HS-27A (cell line): ENCODE measurements around the gene RNPS1.
A peak's percentile ranks its signal among the peaks of the same experiment; 100 is the strongest.

Experiments
- DNase-seq: peaks from one replicate; pipeline ENCODE4 v3.0.0-alpha.2; 2012; ENCODE audit warnings: low read depth, missing footprints

Gene RNPS1

GRCh38 chr16:2267913-2268666 is at the start of gene RNPS1:
RNPS1 (minus strand) TSS chr16:2268126; CDS start chr16:2264643, 3,483 bp downstream.
- DNase-seq = peak; percentile 93

DNA sequence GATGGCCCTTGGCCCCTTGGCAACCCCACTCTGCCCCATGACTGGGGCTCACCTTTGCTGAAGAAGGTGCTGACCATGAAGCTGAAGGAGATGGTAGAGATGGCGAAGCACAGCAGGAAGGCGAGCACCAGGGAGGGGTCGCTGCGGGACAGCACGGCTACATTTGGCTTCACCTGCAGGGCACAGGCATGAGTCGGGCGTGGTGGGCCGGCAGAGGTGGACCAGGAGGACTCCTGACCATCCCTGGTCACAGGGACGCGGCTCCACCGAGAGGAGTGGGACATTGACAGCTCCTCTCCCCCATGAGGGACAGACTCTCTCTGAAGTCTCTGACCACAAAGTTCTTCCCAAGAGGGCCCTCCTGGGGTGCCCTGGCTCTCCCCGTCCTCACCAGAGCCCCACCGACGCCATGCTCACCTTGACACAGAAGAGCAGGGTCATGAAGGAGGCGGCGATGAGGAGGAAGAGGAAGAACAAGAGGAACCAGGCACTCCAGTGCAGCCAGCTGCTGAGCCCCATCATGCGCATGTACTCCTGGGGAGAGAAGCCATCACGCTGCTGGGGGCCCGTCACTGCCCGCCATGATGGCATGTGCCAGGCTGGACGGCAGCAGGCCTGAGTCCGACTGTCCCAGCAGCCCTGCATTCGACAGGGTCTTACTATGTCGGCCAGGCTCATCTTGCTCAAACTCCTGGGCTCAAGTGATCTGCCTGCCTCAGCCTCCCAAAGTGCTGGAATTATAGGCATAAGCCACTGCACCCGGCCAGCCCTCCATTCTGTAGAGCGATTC is 49.5 kb upstream of the RNPS1 start:
- no peak for DNase-seq

DNA sequence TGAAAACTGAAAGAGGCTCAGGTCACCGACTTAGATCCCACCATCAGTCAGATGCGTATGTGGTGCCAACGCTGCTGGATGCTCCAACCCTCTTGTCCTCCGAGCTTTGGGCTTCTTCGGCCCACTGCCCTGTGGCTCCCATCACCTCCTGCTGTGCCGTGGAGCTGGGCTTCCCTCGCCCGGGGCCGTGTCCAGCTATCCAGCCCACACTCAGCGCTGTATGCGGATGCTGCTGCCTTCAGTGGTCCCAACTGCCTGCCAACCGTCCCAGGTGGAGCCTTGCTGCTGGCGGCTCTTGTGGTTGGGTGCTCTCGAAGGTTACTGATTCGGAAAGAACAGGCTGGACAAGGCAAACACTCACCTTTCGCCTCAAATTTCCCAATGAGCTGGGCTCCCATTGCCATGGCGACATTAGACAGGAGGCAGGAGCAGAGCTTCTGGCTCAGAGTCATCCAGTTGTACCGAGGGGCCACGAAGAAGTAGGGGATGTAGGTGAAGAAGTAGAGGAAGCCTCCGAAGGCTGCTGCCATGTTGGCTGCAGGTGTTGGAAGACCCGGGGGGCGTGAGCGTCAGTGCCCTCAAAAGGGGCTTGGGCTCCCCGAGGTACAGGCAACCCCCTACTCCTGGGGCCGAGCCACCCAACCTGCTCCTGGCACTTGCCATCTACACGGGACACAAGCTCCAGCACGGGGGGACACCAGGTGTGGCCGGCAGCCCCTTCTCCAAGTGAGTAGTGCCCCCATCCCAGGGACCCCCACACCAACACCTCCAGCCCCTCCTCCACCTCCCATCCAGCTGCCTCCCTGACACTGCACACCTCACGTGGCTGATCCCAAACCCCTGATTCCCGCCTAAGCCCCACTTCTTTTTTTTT is 40.4 kb upstream of the RNPS1 start:
- no peak for DNase-seq

DNA sequence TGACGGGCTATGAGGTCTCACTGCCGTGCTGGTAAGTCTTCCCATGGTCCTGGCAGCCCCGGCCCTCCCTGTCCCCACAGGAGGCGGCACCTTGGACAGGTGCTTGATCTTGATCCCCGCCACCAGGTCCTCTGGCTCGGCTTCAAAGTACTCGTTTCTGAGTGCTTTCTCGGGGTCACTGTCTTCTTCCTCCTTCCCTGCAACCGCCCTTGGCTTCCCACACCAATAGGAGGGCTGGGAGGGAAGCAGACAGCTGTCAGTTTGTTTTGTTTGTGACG is 31.9 kb upstream of the RNPS1 start:
- no peak for DNase-seq

- DNase-seq = no peak
These were observed 31.4 kb upstream of the RNPS1 start for GRCh38 chr16:2299121-2299914.

- DNase-seq = no peak
These were observed 30.7 kb upstream of the RNPS1 start for GRCh38 chr16:2298621-2299020.

- DNase-seq = no peak
These were observed 29.6 kb upstream of the RNPS1 start for GRCh38 chr16:2297506-2297860.

DNA sequence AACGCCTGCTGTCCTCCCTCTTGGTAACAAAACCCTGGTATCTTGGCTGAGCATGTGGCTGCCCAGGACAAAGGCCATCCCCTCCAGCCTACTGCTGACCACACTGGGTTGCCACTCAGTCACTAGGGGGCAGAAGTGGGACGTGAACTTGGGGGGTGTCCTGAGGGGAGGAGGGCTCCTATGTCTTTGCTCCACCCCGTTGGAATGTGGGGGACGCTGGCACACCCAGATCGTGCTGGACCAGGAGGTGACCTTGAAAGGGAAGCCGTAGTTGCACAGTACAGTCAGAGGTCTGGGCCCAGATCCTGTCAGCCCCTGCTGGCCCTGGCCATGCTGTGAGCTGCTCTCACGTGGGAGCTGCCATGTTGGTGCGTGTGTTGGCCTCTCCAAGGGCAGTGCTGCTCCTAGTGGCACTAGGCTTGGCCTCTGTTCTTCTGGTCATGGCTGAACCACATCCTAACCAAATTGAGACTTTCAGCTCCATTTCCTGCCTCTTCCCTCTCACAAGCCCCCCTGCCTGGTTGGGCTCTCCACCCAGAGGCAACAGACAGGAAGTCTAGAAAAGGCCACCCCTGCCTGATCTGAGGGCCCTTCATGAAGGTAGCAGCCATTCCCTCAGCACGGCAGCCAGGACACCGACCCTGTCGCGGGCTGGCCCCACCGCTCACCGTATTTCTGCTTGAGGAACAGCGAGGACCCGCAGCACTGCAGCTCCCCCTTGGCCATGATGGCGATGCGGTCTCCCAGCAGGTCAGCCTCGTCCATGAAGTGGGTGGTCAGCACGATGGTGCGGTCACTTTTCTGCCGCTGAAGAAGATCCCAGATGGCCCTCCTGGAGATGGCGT is 29.0 kb upstream of the RNPS1 start:
- peak; percentile 36 for DNase-seq

GRCh38 chr16:2295056-2295798 is 27.3 kb upstream of the RNPS1 start:
- DNase-seq = no peak

DNA sequence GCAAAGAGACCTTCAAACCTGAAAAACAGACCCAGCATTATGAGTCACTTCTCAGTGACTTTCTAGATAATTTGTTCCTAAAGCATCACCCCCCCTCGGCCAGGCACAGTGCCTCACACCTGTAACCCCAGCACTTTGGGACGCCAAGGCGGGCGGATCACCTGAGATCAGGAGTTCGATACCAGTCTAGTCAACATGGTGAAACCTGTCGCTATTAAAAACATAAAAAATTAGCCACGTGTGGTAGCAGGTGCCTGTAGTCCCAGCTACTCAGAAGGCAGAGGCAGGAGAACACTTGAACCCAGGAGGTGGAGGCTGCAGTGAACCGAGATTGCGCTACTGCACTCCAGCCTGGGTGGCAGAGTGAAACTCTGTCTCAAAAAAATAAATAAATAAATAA is 24.3 kb upstream of the RNPS1 start:
- no peak for DNase-seq

- no peak for DNase-seq
These were observed 21.4 kb upstream of the RNPS1 start for GRCh38 chr16:2289282-2289681.

GRCh38 chr16:2288726-2289125 is 20.8 kb upstream of the RNPS1 start:
- DNase-seq = no peak

GRCh38 chr16:2287916-2288547 is 20.1 kb upstream of the RNPS1 start:
- DNase-seq = no peak

GRCh38 chr16:2286550-2286949 is 18.6 kb upstream of the RNPS1 start:
- no peak for DNase-seq

GRCh38 chr16:2285731-2286191 is 17.8 kb upstream of the RNPS1 start:
- no peak for DNase-seq

DNA sequence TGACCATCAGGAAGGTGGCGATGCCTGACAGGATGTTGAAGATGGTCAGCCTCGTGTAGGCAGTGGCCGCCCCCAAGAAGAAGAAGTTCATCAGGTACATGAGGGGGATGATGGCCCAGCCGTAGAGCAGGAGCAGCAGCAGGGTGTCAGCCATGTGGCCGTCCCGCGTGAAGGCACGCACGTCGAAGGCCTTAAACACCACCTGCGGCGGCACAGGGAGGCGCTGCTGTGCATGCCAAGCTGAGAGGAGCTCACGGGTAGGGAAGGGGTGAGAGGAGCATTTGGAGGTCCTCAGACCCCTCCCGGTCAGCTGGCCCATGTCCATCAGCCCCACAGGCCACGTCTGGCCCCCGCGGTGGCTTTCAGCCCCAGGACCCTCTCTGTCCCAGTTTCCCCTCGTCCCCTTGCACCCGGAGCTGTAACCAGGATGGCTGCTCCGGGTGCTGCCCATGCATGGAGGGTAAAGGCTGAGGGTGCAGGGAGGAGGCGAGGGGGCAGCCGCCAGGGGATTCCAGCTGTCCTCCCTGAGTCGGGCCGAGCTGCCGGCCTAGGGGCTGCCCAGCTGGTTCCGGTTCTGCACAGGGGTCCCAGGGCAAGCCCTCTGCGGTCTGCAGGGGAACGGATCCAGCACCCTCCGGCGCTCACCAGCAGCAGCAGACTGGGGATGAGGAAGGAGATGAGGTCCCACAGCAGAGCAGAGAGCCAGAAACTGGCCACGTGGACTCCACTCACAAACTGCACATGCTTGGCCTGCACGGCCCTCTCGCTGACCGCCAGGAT is 17.1 kb upstream of the RNPS1 start:
- no peak for DNase-seq

- no peak for DNase-seq
These were observed 16.3 kb upstream of the RNPS1 start for GRCh38 chr16:2284001-2284770.
